Heart left ventricle (tissue), 16 donors: ENCODE measurements around the gene KLRD1. TPM values are rescaled to one million over a fixed set of nuclear protein-coding genes. Genes with fewer than 3 reads are reported as not detected.

Experiments
- ATAC-seq, 4 donors: fragments of 200-7000 bp; cut with Tn5 transposase; one replicate each; pipeline ENCODE4 v1.9.1; 2020 to 2022; ENCODE audit warnings: moderate library complexity in 4 of 4, mild to moderate bottlenecking in 3 of 4, moderate number of reproducible peaks in 1 of 4
- DNase-seq, 5 donors: peaks; one replicate each; pipeline ENCODE4 v3.0.0-alpha.2; 2020
- H3K27ac ChIP-seq, 12 donors: fragments of 200-600 bp; sonication (generic) in 4 of 12; one replicate each; pipeline versions ENCODE4 v1.5.0 to v1.8.0; 2016 to 2022; ENCODE audit warnings: mild to moderate bottlenecking in 2 of 12
- H3K27me3 ChIP-seq, 9 donors: fragments of 200-600 bp; sonication (generic) in 2 of 9; one replicate each; pipeline versions ENCODE4 v1.5.1 to v1.8.0; 2016 to 2022; ENCODE audit warnings: mild to moderate bottlenecking in 3 of 9
- H3K36me3 ChIP-seq, 9 donors: fragments of 200-600 bp; sonication (generic) in 2 of 9; one replicate each; pipeline versions ENCODE4 v1.5.0 to v1.8.0; 2018 to 2022; ENCODE audit warnings: mild to moderate bottlenecking in 2 of 9
- H3K4me1 ChIP-seq, 12 donors: fragments of 200-600 bp; sonication (generic) in 4 of 12; one replicate each; pipeline versions ENCODE4 v1.5.0 to v1.8.0; 2016 to 2022; ENCODE audit warnings: mild to moderate bottlenecking in 3 of 12
- H3K4me3 ChIP-seq, 12 donors: fragments of 200-600 bp; sonication (generic) in 4 of 12; one replicate each; pipeline versions ENCODE4 v1.5.0 to v1.8.0; 2017 to 2022; ENCODE audit warnings: mild to moderate bottlenecking in 9 of 12, moderate library complexity in 4 of 12
- H3K9me3 ChIP-seq, 12 donors: fragments of 200-600 bp; sonication (generic) in 4 of 12; one replicate each; pipeline versions ENCODE4 v1.5.0 to v1.8.0; 2016 to 2022; ENCODE audit warnings: mild to moderate bottlenecking in 1 of 12
- POLR2A ChIP-seq, 2 donors: fragments of 450-650 bp; IDR thresholded peaks; one replicate each; pipeline ENCODE4 v1.6.1; 2017; ENCODE audit warnings: antibody characterized with exemption in 2 of 2, mild to moderate bottlenecking in 2 of 2, moderate library complexity in 2 of 2
- WGBS, 4 donors: extraction: QIAGEN DNeasy Blood & Tissue Kit in 2 of 4; methylation state at CpG; one replicate each; pipeline versions ENCODE4 v1.1.5 to v1.1.7; 2013 to 2018; 5-methylcytosine and 5-hydroxymethylcytosine counted together
- intact Hi-C, 10 donors: fragments of 100-400 bp; cut with DNase I; formaldehyde crosslinking; loops; one replicate each; pipeline versions ENCODE4 v1.11.1 to v1.14.2; 2022
- long read RNA-seq, 3 donors: library from polyadenylated mRNA; unstranded; transcript quantifications; one replicate each; pipeline ENCODE4 v2.0.0, GENCODE V29; 2020 to 2021
- polyA plus RNA-seq, 2 donors: library from polyadenylated mRNA; stranded (reverse); fragments of 200-250 nt; gene quantifications; one replicate each; pipeline ENCODE4 v1.2.3, GENCODE V29; 2013
- total RNA-seq, 9 donors: library from RNA; depleted of rRNA in 2 of 9; stranded (reverse); fragments of >200 nt in 2 of 9; fragmentation: NEBNext Ultra II Directional in 3 of 9; extraction: Animal tissue kit (Norgen Biotek cat#: 25700) in 3 of 9; gene quantifications; one replicate each; pipeline versions ENCODE4 v1.1.0 to v1.2.4, GENCODE V29; 2016 to 2023
- TF ChIP-seq, protein P1 (sequence below), 12 donors: fragments of 200-600 bp; sonication (generic) in 4 of 12; IDR thresholded peaks; one replicate each; pipeline versions ENCODE4 v1.5.0 to v1.8.0; 2018 to 2022; ENCODE audit warnings: antibody characterized with exemption in 12 of 12, mild to moderate bottlenecking in 5 of 12
- donor health status: ischemic (EF 13 %, LVEDD 7.1; RV severe dilation, severe dysfunction).
- donor health status: healthy with polysubstance abuse.
- donor health status: DM: no; HTN: yes; CAD: no.
- donor health status: DM: no; HTN: no; CAD: no.
- donor health status: ischemic (EF 25% LVEDD 6.9; RV normal size, moderate dysfunction).
- donor health status: ischemic (EF 25% LVEDD 5.7; RV mildly dilated, moderate dysfunction).
- donor health status: healthy.
- donor health status: DM: yes; HTN: yes; CAD: no.
- donor health status: ischemic (EF 35%, LVEDD 5.7; RV mildly dilated, moderate dysfunction).
- donor health status: nonischemic (EF 11% LVEDD 7.7; RV severe dilation, severe dysfunction).
- donor health status: DM: yes; HTN: yes; CAD: no.
- donor health status: PGD.
- donor health status: ischemic (EF 29% LVEDD 5.4; RV normal size, mild dysfunction).
- donor health status: nonischemic (EF 23%, LVEDD 6.1; RV moderate dilation, normal function).

The KLRD1 gene, protein sequence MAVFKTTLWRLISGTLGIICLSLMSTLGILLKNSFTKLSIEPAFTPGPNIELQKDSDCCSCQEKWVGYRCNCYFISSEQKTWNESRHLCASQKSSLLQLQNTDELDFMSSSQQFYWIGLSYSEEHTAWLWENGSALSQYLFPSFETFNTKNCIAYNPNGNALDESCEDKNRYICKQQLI
- 1 to 10 TPM in 3 of 9 donors, under 1 TPM in 6; 0.25 to 7.4 (median 0.93) TPM for total RNA-seq
- 1 to 10 TPM in 1 of 2 donors, under 1 TPM in 1; 0.25 to 1.1 TPM for polyA plus RNA-seq
- long read RNA-seq, donor 1, result 0 reads
- long read RNA-seq, donor 2, result 0 reads
- long read RNA-seq, donor 3, partial matches to known transcripts, result 0 of 1 reads
- long read RNA-seq, donor 3, other reads (novel, unspliced or antisense), result 1 of 1 reads

DNA sequence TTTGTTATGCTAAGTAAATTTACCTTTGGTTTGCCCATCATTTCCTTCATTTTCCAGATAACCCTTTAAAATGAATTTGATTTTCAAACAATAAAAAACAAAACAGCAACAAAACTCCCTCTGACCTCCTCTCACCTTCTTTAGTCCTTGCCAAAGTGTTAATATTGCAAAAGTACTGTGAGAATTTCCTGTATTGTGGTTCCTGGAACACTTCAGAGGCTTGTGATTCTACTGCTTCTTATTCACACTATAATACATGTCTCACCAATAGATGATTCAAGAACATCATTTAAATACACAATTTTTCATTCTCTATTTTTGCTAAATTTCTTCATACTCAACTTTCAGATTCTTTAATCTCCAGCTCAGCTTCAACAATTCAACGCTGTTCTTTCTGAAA lies at the start of gene KLRD1:
Gene KLRD1, plus strand, starts transcription at position 241 of the 400 bp plus-strand sequence. CDS start 208 bp downstream, outside the sequence.
- 91 to 95% (median 95%) methylated on average over 1 of the region's 1 CpG for WGBS, 4 donors
- Histone ChIP-seq H3K27ac (peak within 1 kb of the TSS in 1 of 12 donors; percentile 33), H3K27me3 (no peaks in the 10 kb centered on the region), H3K4me1 (no peaks in the 10 kb centered on the region), H3K9me3 (no peaks in the 10 kb centered on the region), H3K4me3 (peak within 1 kb of the TSS in 1 of 12 donors; percentile 27), H3K36me3 (no peaks in the 10 kb centered on the region)
- intact Hi-C loops, result no loop called here
- ATAC-seq, result no peak
- TF ChIP-seq, protein P1, sequence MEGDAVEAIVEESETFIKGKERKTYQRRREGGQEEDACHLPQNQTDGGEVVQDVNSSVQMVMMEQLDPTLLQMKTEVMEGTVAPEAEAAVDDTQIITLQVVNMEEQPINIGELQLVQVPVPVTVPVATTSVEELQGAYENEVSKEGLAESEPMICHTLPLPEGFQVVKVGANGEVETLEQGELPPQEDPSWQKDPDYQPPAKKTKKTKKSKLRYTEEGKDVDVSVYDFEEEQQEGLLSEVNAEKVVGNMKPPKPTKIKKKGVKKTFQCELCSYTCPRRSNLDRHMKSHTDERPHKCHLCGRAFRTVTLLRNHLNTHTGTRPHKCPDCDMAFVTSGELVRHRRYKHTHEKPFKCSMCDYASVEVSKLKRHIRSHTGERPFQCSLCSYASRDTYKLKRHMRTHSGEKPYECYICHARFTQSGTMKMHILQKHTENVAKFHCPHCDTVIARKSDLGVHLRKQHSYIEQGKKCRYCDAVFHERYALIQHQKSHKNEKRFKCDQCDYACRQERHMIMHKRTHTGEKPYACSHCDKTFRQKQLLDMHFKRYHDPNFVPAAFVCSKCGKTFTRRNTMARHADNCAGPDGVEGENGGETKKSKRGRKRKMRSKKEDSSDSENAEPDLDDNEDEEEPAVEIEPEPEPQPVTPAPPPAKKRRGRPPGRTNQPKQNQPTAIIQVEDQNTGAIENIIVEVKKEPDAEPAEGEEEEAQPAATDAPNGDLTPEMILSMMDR (IDR thresholded peaks at IDR 0.05), result no peak
- no peak for TF ChIP-seq POLR2A (IDR thresholded peaks at IDR 0.05)
- DNase-seq, result no peak

DNA sequence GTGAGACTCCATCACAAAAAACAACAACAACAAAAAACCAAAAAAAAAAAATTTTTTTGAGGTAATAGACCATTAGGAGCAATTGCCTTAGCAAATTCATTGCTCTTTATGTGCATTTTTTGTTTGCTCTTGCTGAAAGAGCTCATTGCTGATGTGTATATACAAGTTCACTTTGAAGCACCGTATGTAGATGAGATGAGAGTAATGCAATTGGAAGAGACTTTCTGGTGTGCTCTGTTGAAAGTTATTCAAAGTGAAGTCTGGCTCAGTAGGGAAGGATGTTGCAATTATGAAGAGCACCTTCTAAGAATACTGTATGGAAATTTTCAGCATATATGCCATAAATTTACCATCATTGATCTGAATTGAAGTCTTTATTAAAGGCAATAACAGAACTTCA lies 46.7 kb upstream of the KLRD1 start:
- TF ChIP-seq POLR2A (IDR thresholded peaks at IDR 0.05), result no peak
- TF ChIP-seq, protein P1 (IDR thresholded peaks at IDR 0.05), result no peak
- Histone ChIP-seq H3K27ac (no peak overlapping the region), H3K9me3 (peaks cover 0 to 11% (median 2%) of the 10 kb centered on the region in 12 donors), H3K27me3 (no peaks in the 10 kb centered on the region), H3K36me3 (no peaks in the 10 kb centered on the region), H3K4me1 (no peaks in the 10 kb centered on the region), H3K4me3 (no peak overlapping the region)
- intact Hi-C loops, result no loop called here
- no peak for ATAC-seq
- WGBS, 4 donors, result 0 to 92% (median 27%) methylated on average over 1 of the region's 1 CpG
- no peak for DNase-seq

DNA sequence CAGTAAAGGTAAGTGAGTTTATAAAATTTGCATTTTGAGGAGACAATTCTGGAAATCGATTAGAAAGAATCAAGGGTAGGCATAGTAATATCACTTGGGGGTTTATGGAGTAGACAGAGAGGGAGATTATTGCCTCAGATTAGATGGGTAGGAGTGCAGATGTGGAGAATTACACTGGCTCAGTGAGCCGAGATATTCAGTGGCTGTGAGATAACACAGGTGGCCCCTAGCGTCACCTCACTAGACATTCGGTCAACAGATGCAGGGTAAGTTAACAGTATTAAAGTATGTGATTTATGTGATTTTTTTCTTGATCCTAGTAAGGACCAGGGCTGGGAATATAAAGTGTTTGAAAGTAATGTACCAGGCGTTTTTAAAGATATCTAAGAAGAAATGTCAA lies 39.6 kb upstream of the KLRD1 start:
- Histone ChIP-seq H3K27ac (no peak overlapping the region), H3K9me3 (no peaks in the 10 kb centered on the region), H3K36me3 (no peaks in the 10 kb centered on the region), H3K27me3 (no peaks in the 10 kb centered on the region), H3K4me1 (no peaks in the 10 kb centered on the region), H3K4me3 (no peak overlapping the region)
- WGBS, 4 donors, result 63 to 77% (median 65%) methylated on average over 5 of the region's 5 CpGs
- TF ChIP-seq, protein P1 (IDR thresholded peaks at IDR 0.05), result no peak
- TF ChIP-seq POLR2A (IDR thresholded peaks at IDR 0.05), result no peak
- intact Hi-C loops, result no loop called here
- ATAC-seq (no peak), DNase-seq (no peak)

DNA sequence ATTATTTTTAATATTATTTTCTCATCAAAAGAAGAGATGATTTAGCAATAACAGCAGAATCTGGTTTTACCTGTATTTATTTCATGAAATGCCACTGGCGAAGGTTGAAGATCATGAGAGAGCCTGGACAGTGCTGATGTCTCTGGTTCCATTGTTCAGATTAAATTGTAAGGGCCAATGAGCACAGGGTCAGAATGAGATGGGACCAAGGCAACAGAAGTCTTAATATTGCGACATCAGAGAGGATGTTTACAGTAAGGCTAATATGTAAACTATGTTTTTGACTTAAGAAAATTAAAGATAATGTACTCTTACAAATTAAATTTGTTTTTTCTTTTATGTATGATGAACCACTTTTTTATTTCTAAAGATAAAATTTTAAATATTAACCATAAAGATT lies 35.2 kb upstream of the KLRD1 start:
- intact Hi-C loops, result no loop called here

More for the DNA sequence above, 35.2 kb upstream of the KLRD1 start:
- no peaks in the 10 kb centered on the region for H3K36me3 ChIP-seq
- WGBS, 4 donors, result 90 to 97% (median 92%) methylated on average over 2 of the region's 2 CpGs
- H3K4me1 ChIP-seq, result no peaks in the 10 kb centered on the region
- H3K9me3 ChIP-seq, result no peaks in the 10 kb centered on the region
- H3K27me3 ChIP-seq, result no peaks in the 10 kb centered on the region
- no peak for TF ChIP-seq POLR2A (IDR thresholded peaks at IDR 0.05)
- TF ChIP-seq, protein P1 (IDR thresholded peaks at IDR 0.05), result no peak
- no peak overlapping the region for H3K27ac ChIP-seq
- DNase-seq, result no peak
- ATAC-seq, result no peak
- H3K4me3 ChIP-seq, result no peak overlapping the region
